Measurements from ENCODE around the gene CDT1.

- TF ChIP-seq POLR2A (IDR thresholded peaks at IDR 0.05) (no peak), CTCF (IDR thresholded peaks at IDR 0.05) (no peak), EP300 (IDR thresholded peaks at IDR 0.05) (no peak), POLR2AphosphoS5 (IDR thresholded peaks at IDR 0.05) (no peak)
Measured at GRCh38 chr16:88822281-88823040, 18.9 kb downstream of the CDT1 start.
